GM12864 (cell line): ENCODE results near the gene CYREN.

Source experiments
- DNase-seq: peaks from one replicate; pipeline ENCODE4 v3.0.0-alpha.2; 2011; ENCODE audit warnings: low read depth
- H3K4me3 ChIP-seq: 2 replicates; pipeline ENCODE4 v1.5.1; 2011; ENCODE audit warnings: mild to moderate bottlenecking, low read depth, low read length, control low read depth
- TF ChIP-seq, protein P1 (sequence below): IDR thresholded peaks from 2 replicates; pipeline ENCODE4 v1.5.1; 2011; ENCODE audit warnings: low read depth, mild to moderate bottlenecking, moderate library complexity, low read length, control low read depth, inconsistent platforms; ENCODE audit errors: missing control alignments

The CYREN gene

DNA sequence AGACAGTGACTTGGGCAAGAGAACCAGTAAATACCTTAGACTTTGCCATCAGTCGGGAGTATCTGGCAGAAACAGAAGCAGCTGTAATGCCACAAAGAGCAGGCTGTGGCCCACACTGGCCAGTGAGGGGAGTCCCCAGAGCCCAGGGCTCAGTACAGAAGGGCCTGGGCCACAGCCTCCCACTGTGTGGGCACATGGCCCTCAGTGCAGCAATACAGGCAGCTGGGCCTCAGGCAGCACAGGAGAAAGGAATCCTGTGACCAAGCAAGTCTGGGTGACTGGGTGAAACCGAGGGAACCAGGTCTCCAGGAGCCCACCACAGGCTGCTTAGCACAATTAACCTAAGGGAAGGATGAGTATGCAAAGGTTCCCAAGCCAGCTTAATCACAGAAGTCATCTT, 26.8 kb upstream of the CYREN start:
- no peak overlapping the region for H3K4me3 ChIP-seq
- DNase-seq: no peak
- TF ChIP-seq, protein P1, sequence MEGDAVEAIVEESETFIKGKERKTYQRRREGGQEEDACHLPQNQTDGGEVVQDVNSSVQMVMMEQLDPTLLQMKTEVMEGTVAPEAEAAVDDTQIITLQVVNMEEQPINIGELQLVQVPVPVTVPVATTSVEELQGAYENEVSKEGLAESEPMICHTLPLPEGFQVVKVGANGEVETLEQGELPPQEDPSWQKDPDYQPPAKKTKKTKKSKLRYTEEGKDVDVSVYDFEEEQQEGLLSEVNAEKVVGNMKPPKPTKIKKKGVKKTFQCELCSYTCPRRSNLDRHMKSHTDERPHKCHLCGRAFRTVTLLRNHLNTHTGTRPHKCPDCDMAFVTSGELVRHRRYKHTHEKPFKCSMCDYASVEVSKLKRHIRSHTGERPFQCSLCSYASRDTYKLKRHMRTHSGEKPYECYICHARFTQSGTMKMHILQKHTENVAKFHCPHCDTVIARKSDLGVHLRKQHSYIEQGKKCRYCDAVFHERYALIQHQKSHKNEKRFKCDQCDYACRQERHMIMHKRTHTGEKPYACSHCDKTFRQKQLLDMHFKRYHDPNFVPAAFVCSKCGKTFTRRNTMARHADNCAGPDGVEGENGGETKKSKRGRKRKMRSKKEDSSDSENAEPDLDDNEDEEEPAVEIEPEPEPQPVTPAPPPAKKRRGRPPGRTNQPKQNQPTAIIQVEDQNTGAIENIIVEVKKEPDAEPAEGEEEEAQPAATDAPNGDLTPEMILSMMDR: no peak

DNA sequence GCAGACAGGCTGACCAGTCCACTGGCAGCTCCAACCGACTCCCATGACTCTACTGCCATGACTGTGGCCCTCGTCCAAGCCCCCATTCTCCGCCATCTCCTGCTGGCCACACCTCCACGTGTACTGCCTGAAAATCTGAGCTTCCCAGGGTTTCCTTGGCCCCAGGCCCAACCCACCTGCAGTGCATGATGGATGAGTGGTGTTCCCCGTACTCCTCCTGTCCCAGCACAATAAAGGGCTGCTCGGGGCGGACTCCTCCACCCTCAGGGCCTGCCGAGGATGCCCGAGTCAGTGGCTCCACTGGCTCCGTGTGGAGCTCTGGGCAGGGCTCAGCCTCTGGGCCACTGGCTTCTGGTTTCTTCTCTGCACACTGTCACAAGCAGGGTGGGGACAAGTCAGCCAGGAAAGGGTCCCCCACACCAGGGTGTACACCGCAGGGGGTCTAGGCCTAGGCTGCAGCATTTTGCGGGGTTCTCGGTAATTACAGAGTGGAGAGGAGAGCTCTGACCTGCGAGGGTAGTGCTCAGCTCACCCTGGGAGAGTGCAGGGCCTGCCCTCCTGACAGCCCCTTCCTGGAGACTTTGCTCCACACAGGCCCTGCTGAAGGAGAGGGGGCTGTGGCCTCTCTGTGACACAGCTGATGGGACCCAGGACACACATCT, 25.6 kb upstream of the CYREN start:
- TF ChIP-seq, protein P1: no peak
- no peak for DNase-seq
- no peak overlapping the region for H3K4me3 ChIP-seq

DNA sequence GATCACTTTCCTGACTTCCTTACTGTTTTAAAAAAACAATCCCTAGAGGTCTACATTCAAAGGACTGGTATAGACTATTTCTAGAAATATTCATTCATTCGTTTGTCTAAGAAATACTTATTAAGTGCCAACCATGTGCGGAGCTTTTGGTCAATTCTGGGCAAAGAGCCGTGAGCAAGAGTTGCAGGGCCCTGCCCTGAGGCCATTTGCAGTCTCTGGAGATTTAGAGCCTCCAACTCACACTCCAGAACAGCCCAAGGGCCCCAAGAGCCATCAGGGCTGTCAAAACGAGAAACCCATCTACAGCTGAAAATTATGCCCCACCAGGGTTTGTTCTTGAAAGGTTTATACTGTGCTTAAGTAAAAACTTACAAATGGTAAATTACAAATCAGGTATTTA, 24.6 kb upstream of the CYREN start:
- no peak for DNase-seq
- TF ChIP-seq, protein P1: no peak
- no peak overlapping the region for H3K4me3 ChIP-seq

DNA sequence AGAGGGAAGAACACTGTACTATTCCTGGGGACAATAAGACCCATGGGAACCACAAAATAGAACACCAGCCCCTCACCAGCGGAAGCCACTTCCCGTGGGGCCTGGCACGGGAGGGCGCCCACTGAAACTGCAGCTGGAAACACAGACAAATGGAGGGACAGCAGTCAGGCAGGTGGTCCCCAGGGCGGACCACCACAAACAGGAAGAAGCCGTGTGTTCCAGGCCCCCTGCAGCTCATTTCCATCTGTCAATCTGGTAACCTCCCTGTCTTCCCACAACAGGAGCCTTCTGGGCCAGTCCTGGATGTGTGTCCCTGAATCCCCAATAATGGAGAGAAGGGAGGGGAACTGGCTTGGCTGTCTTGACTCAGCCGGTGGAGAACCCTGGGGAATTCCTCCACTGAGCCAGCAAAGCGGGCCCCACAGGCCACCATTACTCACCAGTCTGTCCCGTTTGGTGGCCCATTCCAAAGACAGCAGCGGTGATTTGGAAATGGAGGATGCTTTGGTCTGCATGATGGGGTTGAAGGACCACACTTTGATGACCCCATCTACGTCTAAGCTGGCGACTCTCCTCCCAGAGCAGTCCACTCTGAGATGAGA, 24.1 kb upstream of the CYREN start:
- no peak overlapping the region for H3K4me3 ChIP-seq
- TF ChIP-seq, protein P1: no peak
- no peak for DNase-seq

DNA sequence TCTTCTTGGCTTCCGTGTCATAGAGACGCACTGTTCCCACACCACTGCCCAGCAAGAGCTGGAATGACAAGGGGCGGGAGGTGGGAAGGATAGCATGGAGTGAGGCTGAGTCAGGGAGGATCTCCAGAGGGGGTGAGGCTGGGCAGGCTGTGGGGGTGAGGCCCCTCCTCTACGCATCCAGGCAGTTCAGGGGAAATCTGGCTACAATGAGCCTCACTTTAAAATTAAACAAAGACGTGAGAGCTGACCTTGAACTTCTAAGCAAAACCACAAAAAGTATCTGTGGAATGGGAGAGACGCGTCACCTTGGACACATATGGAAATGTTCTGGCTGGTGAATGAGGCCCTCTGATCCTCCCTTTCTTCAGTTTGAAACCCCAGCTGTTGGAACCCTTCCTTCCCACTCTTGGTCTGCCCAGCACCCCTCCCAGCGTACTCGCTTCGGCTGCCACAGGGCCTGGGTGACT, 23.1 kb upstream of the CYREN start:
- TF ChIP-seq, protein P1: no peak
- DNase-seq: no peak
- H3K4me3 ChIP-seq: no peak overlapping the region

DNA sequence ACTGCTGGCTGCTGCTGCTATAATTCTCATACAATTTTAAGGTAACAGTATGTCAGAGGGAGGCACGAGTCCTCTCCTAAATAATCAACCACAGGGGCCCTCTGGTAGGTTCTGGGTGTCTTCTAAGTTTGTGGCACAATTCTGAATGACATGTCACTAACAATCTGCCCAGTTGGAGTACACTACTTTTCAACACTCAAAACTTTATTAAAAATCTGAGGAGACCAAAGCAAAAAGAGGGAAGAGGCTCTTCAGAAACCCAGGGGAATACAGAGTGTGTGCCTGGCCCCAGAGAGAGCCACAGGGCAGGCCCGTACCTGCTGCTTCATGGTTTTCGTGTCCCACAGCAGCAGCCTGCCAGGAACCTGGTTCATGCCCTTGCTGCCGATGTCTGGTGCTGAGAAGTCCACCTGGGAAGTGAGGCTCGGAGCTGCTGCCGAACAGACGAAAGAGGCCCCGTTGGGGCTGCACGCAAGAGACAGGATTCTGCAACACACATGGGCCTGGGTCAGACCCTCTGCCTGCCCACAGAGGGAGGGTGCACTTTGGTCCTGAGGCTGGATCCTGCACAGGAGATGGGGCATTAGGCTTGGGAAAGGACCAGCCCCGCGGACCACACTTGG, 22.5 kb upstream of the CYREN start:
- TF ChIP-seq, protein P1: no peak
- H3K4me3 ChIP-seq: no peak overlapping the region
- DNase-seq: no peak

DNA sequence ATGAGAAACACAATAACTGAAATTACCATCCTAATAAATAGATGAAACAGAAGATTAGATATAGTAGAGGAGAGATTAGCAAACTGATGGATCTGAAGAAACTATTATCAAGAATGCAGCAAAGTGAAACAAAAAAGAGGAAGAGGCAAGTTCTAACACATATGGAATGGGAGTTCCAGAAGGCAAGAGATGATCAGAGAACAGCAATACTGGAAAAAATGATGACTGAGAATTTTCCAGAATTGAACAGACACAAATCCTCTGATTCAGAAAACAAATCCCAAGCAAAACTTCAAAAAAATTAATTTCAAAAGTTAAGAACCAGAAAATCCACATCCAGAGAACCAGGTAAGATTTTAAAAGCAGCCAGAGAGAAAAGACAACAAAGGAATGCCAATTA, 20.2 kb upstream of the CYREN start:
- no peak overlapping the region for H3K4me3 ChIP-seq
- TF ChIP-seq, protein P1: no peak
- no peak for DNase-seq
